Heart left ventricle (tissue), 13 donors: ENCODE measurements around the gene AMTN.

Source experiments
- POLR2A ChIP-seq, 2 donors: fragments of 450-650 bp; IDR thresholded peaks; one replicate each; pipeline ENCODE4 v1.6.1; 2017; ENCODE audit warnings: antibody characterized with exemption in 2 of 2, mild to moderate bottlenecking in 2 of 2, moderate library complexity in 2 of 2
- TF ChIP-seq, protein P1 (sequence below), 12 donors: fragments of 200-600 bp; sonication (generic) in 4 of 12; IDR thresholded peaks; one replicate each; pipeline versions ENCODE4 v1.5.0 to v1.8.0; 2018 to 2022; ENCODE audit warnings: antibody characterized with exemption in 12 of 12, mild to moderate bottlenecking in 5 of 12
- donor health status: ischemic (EF 13 %, LVEDD 7.1; RV severe dilation, severe dysfunction).
- donor health status: DM: no; HTN: yes; CAD: no.
- donor health status: DM: no; HTN: no; CAD: no.
- donor health status: ischemic (EF 25% LVEDD 6.9; RV normal size, moderate dysfunction).
- donor health status: ischemic (EF 25% LVEDD 5.7; RV mildly dilated, moderate dysfunction).
- donor health status: ischemic (EF 35%, LVEDD 5.7; RV mildly dilated, moderate dysfunction).
- donor health status: nonischemic (EF 11% LVEDD 7.7; RV severe dilation, severe dysfunction).
- donor health status: DM: yes; HTN: yes; CAD: no.
- donor health status: PGD.
- donor health status: ischemic (EF 29% LVEDD 5.4; RV normal size, mild dysfunction).
- donor health status: nonischemic (EF 23%, LVEDD 6.1; RV moderate dilation, normal function).

DNA sequence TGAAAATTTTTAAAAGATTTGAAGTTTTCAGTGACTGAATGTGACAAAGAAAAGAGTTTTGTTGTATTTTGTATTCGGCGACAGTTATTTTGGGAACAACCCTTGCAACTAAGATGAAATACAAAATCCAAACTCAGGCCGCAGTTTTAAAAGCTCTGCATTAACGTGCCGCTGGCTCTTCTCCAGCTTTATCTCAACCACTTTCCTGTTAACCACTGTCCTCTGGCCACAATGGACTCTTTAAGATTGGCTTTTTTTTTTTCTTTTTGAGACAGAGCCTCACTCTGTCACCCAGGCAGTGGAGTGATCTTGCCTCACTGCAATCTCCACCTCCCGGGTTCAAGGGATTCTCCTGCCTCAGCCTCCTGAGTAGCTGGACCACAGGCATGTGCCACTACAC, 22.1 kb upstream of the AMTN start:
- TF ChIP-seq POLR2A (IDR thresholded peaks at IDR 0.05): no peak
- TF ChIP-seq, protein P1, sequence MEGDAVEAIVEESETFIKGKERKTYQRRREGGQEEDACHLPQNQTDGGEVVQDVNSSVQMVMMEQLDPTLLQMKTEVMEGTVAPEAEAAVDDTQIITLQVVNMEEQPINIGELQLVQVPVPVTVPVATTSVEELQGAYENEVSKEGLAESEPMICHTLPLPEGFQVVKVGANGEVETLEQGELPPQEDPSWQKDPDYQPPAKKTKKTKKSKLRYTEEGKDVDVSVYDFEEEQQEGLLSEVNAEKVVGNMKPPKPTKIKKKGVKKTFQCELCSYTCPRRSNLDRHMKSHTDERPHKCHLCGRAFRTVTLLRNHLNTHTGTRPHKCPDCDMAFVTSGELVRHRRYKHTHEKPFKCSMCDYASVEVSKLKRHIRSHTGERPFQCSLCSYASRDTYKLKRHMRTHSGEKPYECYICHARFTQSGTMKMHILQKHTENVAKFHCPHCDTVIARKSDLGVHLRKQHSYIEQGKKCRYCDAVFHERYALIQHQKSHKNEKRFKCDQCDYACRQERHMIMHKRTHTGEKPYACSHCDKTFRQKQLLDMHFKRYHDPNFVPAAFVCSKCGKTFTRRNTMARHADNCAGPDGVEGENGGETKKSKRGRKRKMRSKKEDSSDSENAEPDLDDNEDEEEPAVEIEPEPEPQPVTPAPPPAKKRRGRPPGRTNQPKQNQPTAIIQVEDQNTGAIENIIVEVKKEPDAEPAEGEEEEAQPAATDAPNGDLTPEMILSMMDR (IDR thresholded peaks at IDR 0.05): no peak
